ENCODE data around the gene CDC14C.
"Not testable (repeated sequence)": the region's sequence is repeated elsewhere in the genome, so short reads cannot be mapped to it uniquely, and the experiment has no call there.

Gene CDC14C

GRCh38 chr7:48924433-48924832 lies at the start of gene CDC14C:
TSS of gene CDC14C (plus strand) at chr7:48924547. CDS start at chr7:48924673, 126 bp downstream.
- Histone ChIP-seq H3K9ac (ENCODE audit: low read depth, low read length) (no peak within 1 kb of the TSS), H3K9me3 (ENCODE audit: control insufficient read depth, insufficient read depth, low read length) (no peaks in the 10 kb centered on the region), H3K4me3 (ENCODE audit: low read depth, low read length) (no peak within 1 kb of the TSS), H3K27me3 (ENCODE audit: control insufficient read depth, insufficient read depth, low read length) (no peaks in the 10 kb centered on the region), H3K36me3 (ENCODE audit: control insufficient read depth, insufficient read depth, low read length) (no peaks in the 10 kb centered on the region), H3K4me1 (ENCODE audit: control insufficient read depth, insufficient read depth, low read length) (no peaks in the 10 kb centered on the region)

- no peaks in the 10 kb centered on the region for H3K9me3 ChIP-seq (ENCODE audit: control insufficient read depth, insufficient read depth, low read length)
- no peak overlapping the region for H3K9ac ChIP-seq (ENCODE audit: low read depth, low read length)
- no peak overlapping the region for H3K4me3 ChIP-seq (ENCODE audit: low read depth, low read length)
- no peaks in the 10 kb centered on the region for H3K4me1 ChIP-seq (ENCODE audit: control insufficient read depth, insufficient read depth, low read length)
- H3K36me3 ChIP-seq (ENCODE audit: control insufficient read depth, insufficient read depth, low read length), result no peaks in the 10 kb centered on the region
- no peaks in the 10 kb centered on the region for H3K27me3 ChIP-seq (ENCODE audit: control insufficient read depth, insufficient read depth, low read length)
Measured at GRCh38 chr7:48875045-48875916, 49.1 kb upstream of the CDC14C start.

- Histone ChIP-seq H3K4me3 (ENCODE audit: low read depth, low read length) (no peak overlapping the region), H3K9ac (ENCODE audit: low read depth, low read length) (no peak overlapping the region), H3K9me3 (ENCODE audit: control insufficient read depth, insufficient read depth, low read length) (no peaks in the 10 kb centered on the region), H3K36me3 (ENCODE audit: control insufficient read depth, insufficient read depth, low read length) (no peaks in the 10 kb centered on the region), H3K27me3 (ENCODE audit: control insufficient read depth, insufficient read depth, low read length) (no peaks in the 10 kb centered on the region), H3K4me1 (ENCODE audit: control insufficient read depth, insufficient read depth, low read length) (no peaks in the 10 kb centered on the region)
Measured at GRCh38 chr7:48876087-48876486, 48.3 kb upstream of the CDC14C start.

- H3K9me3 ChIP-seq (ENCODE audit: control insufficient read depth, insufficient read depth, low read length), result no peaks in the 10 kb centered on the region
- H3K4me1 ChIP-seq (ENCODE audit: control insufficient read depth, insufficient read depth, low read length), result no peaks in the 10 kb centered on the region
- H3K9ac ChIP-seq (ENCODE audit: low read depth, low read length), result no peak overlapping the region
- H3K27me3 ChIP-seq (ENCODE audit: control insufficient read depth, insufficient read depth, low read length), result no peaks in the 10 kb centered on the region
- H3K4me3 ChIP-seq (ENCODE audit: low read depth, low read length), result no peak overlapping the region
- H3K36me3 ChIP-seq (ENCODE audit: control insufficient read depth, insufficient read depth, low read length), result no peaks in the 10 kb centered on the region
Measured at GRCh38 chr7:48880851-48881250, 43.5 kb upstream of the CDC14C start.

- no peaks in the 10 kb centered on the region for H3K36me3 ChIP-seq (ENCODE audit: control insufficient read depth, insufficient read depth, low read length)
- H3K9ac ChIP-seq (ENCODE audit: low read depth, low read length), result no peak overlapping the region
- H3K9me3 ChIP-seq (ENCODE audit: control insufficient read depth, insufficient read depth, low read length), result no peaks in the 10 kb centered on the region
- no peaks in the 10 kb centered on the region for H3K27me3 ChIP-seq (ENCODE audit: control insufficient read depth, insufficient read depth, low read length)
- no peak overlapping the region for H3K4me3 ChIP-seq (ENCODE audit: low read depth, low read length)
- no peaks in the 10 kb centered on the region for H3K4me1 ChIP-seq (ENCODE audit: control insufficient read depth, insufficient read depth, low read length)
Measured at GRCh38 chr7:48887500-48887899, 36.8 kb upstream of the CDC14C start.

GRCh38 chr7:48894574-48894973 lies 29.8 kb upstream of the CDC14C start:
- Histone ChIP-seq H3K27me3 (ENCODE audit: control insufficient read depth, insufficient read depth, low read length) (no peaks in the 10 kb centered on the region), H3K9ac (ENCODE audit: low read depth, low read length) (no peak overlapping the region), H3K36me3 (ENCODE audit: control insufficient read depth, insufficient read depth, low read length) (no peaks in the 10 kb centered on the region), H3K4me3 (ENCODE audit: low read depth, low read length) (no peak overlapping the region), H3K4me1 (ENCODE audit: control insufficient read depth, insufficient read depth, low read length) (no peaks in the 10 kb centered on the region), H3K9me3 (ENCODE audit: control insufficient read depth, insufficient read depth, low read length) (no peaks in the 10 kb centered on the region)

- Histone ChIP-seq H3K9me3 (ENCODE audit: control insufficient read depth, insufficient read depth, low read length) (no peaks in the 10 kb centered on the region), H3K27me3 (ENCODE audit: control insufficient read depth, insufficient read depth, low read length) (no peaks in the 10 kb centered on the region), H3K4me1 (ENCODE audit: control insufficient read depth, insufficient read depth, low read length) (no peaks in the 10 kb centered on the region), H3K9ac (ENCODE audit: low read depth, low read length) (no peak overlapping the region), H3K36me3 (ENCODE audit: control insufficient read depth, insufficient read depth, low read length) (no peaks in the 10 kb centered on the region), H3K4me3 (ENCODE audit: low read depth, low read length) (no peak overlapping the region)
Measured at GRCh38 chr7:48899932-48900331, 24.4 kb upstream of the CDC14C start.

- Histone ChIP-seq H3K27me3 (ENCODE audit: control insufficient read depth, insufficient read depth, low read length) (no peaks in the 10 kb centered on the region), H3K36me3 (ENCODE audit: control insufficient read depth, insufficient read depth, low read length) (no peaks in the 10 kb centered on the region), H3K4me3 (ENCODE audit: low read depth, low read length) (no peak overlapping the region)
Measured at GRCh38 chr7:48901966-48902365, 22.4 kb upstream of the CDC14C start.

GRCh38 chr7:48904975-48905374 lies 19.4 kb upstream of the CDC14C start:
- no peaks in the 10 kb centered on the region for H3K4me1 ChIP-seq (ENCODE audit: control insufficient read depth, insufficient read depth, low read length)
- H3K4me3 ChIP-seq (ENCODE audit: low read depth, low read length), result no peak overlapping the region
- H3K9ac ChIP-seq (ENCODE audit: low read depth, low read length), result no peak overlapping the region
- no peaks in the 10 kb centered on the region for H3K27me3 ChIP-seq (ENCODE audit: control insufficient read depth, insufficient read depth, low read length)
- H3K36me3 ChIP-seq (ENCODE audit: control insufficient read depth, insufficient read depth, low read length), result no peaks in the 10 kb centered on the region
- H3K9me3 ChIP-seq (ENCODE audit: control insufficient read depth, insufficient read depth, low read length), result no peaks in the 10 kb centered on the region

More at GRCh38 chr7:48901966-48902365, 22.4 kb upstream of the CDC14C start:
- no peaks in the 10 kb centered on the region for H3K9me3 ChIP-seq (ENCODE audit: control insufficient read depth, insufficient read depth, low read length)
- H3K4me1 ChIP-seq (ENCODE audit: control insufficient read depth, insufficient read depth, low read length), result no peaks in the 10 kb centered on the region
- H3K9ac ChIP-seq (ENCODE audit: low read depth, low read length), result no peak overlapping the region

GRCh38 chr7:48905686-48906085 lies 18.7 kb upstream of the CDC14C start:
- H3K4me3 ChIP-seq (ENCODE audit: low read depth, low read length); H3K4me1 ChIP-seq (ENCODE audit: control insufficient read depth, insufficient read depth, low read length); H3K27me3 ChIP-seq (ENCODE audit: control insufficient read depth, insufficient read depth, low read length); H3K9me3 ChIP-seq (ENCODE audit: control insufficient read depth, insufficient read depth, low read length); H3K9ac ChIP-seq (ENCODE audit: low read depth, low read length); H3K36me3 ChIP-seq (ENCODE audit: control insufficient read depth, insufficient read depth, low read length): not testable (repeated sequence)

- not testable (repeated sequence) for H3K27me3 ChIP-seq (ENCODE audit: control insufficient read depth, insufficient read depth, low read length); H3K9me3 ChIP-seq (ENCODE audit: control insufficient read depth, insufficient read depth, low read length); H3K4me3 ChIP-seq (ENCODE audit: low read depth, low read length); H3K4me1 ChIP-seq (ENCODE audit: control insufficient read depth, insufficient read depth, low read length); H3K9ac ChIP-seq (ENCODE audit: low read depth, low read length); H3K36me3 ChIP-seq (ENCODE audit: control insufficient read depth, insufficient read depth, low read length)
Measured at GRCh38 chr7:48909887-48910286, 14.5 kb upstream of the CDC14C start.

GRCh38 chr7:48931481-48931880 lies 7.1 kb downstream of the CDC14C start:
- Histone ChIP-seq H3K9ac (ENCODE audit: low read depth, low read length) (no peak overlapping the region), H3K4me3 (ENCODE audit: low read depth, low read length) (no peak overlapping the region), H3K27me3 (ENCODE audit: control insufficient read depth, insufficient read depth, low read length) (no peaks in the 10 kb centered on the region), H3K4me1 (ENCODE audit: control insufficient read depth, insufficient read depth, low read length) (no peaks in the 10 kb centered on the region), H3K9me3 (ENCODE audit: control insufficient read depth, insufficient read depth, low read length) (no peaks in the 10 kb centered on the region), H3K36me3 (ENCODE audit: control insufficient read depth, insufficient read depth, low read length) (no peaks in the 10 kb centered on the region)
